ENCODE data around the gene ST8SIA2. TPM values are rescaled to one million over a fixed set of nuclear protein-coding genes. Genes with fewer than 3 reads are reported as not detected.

The ST8SIA2 gene
- total and polyA plus RNA-seq, 10 of the 15 experiments (the other 5 are each of a cell fraction or from before 2014, with no cell fraction given) = not detected

DNA sequence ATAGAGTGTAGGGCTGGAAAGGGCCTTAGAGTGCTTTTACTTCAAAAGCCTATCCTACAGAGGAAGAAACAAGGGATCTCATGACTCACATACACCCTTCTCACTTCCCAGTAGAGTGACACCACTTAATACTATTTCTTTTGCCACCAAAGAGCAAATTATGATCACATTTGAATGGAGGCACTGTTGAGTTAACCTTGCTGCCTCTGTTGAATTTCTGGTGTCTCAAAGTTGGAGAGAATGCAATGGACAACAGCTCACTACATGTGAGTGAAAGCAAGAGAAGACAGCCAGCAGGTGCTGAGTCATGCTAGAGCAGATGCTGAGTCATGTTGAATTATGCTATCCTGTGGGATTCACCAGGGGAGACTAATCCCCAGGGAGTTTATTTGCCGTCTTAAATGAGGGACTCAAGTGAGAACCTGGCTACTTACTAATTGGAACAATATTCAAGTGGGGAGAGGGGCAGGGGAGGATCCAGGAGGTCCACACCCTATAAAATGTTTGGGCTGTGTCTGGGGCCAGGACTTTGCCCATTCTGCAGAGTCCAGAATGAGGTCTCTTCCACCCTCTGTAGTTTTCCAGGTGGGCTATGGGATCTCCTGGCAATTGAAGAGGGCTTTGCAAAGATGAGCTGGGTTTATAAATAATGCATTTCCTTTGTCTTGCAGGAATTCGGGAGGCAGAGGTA is 35.8 kb downstream of the ST8SIA2 start:
- ChIA-PET CTCF (no interaction called here), SMC1A (ENCODE audit: uncharacterized antibody, unreplicated experiment) (no interaction called here), RAD21 (ENCODE audit: unreplicated experiment) (no interaction called here), POLR2A (no interaction called here)
- DNase-seq (ENCODE audit: low read depth, low spot score) (no peak), ATAC-seq (no peak), FAIRE-seq (no peak)
- no peaks in the 10 kb centered on the region for H3K9me3 ChIP-seq (replicated peaks; ENCODE audit: control insufficient read depth, insufficient read depth, low read length)
- BruUV-seq (replicated peaks) = no TSS peak
- H3K36me3 ChIP-seq (ENCODE audit: control insufficient read depth in 2 of 2, insufficient read depth in 2 of 2, low read length in 1 of 2) = no peaks in the 10 kb centered on the region
- H3K79me2 ChIP-seq (ENCODE audit: control insufficient read depth, insufficient read depth, low read length) = no peaks in the 10 kb centered on the region
- H3K27ac ChIP-seq (ENCODE audit: control insufficient read depth, insufficient read depth) = no peak overlapping the region
- H4K20me1 ChIP-seq (ENCODE audit: control insufficient read depth, insufficient read depth) = no peaks in the 10 kb centered on the region
- no peak overlapping the region for H3K9ac ChIP-seq (ENCODE audit: control insufficient read depth, insufficient read depth, low read length)
- no peak for TF ChIP-seq CBX3 (IDR thresholded peaks at IDR 0.05; ENCODE audit: borderline replicate concordance, low read depth)
- TF ChIP-seq RUNX3 (IDR thresholded peaks at IDR 0.05; ENCODE audit: low read length) = no peak
- peak; percentile 44; the same call in 1 of the 2 replicates for TF ChIP-seq BACH1 (IDR thresholded peaks at IDR 0.05; ENCODE audit: borderline replicate concordance)
- TF ChIP-seq SPI1 (IDR thresholded peaks at IDR 0.05; ENCODE audit: borderline replicate concordance, insufficient read depth, low read depth, low read length) = no peak
- TF ChIP-seq PBX3 (IDR thresholded peaks at IDR 0.05; ENCODE audit: insufficient replicate concordance, low read depth, low read length) = no peak
- TF ChIP-seq NR2C1 (IDR thresholded peaks at IDR 0.05) = no peak
- H3K4me3 ChIP-seq = no peak overlapping the region
- no peaks in the 10 kb centered on the region for H3K4me1 ChIP-seq (ENCODE audit: control insufficient read depth, insufficient read depth, low read length)
- 0% methylated on average over 2 of the region's 2 CpGs for WGBS (ENCODE audit: insufficient coverage, insufficient replicate concordance, low lambda C conversion rate, missing lambda C conversion rate)
- in situ Hi-C loops (cut with MboI) = no loop called here
- peaks cover 0 to 2% of the 10 kb centered on the region in 2 experiments; a peak in 1 of 4 replicates for H3K27me3 ChIP-seq (replicated peaks in 1 of 2; ENCODE audit: control insufficient read depth in 2 of 2, insufficient read depth in 2 of 2, low read length in 1 of 2)
- intact Hi-C loops (cut with micrococcal nuclease; ENCODE audit: unreplicated experiment) = no loop called here
- no peak overlapping the region for H2AFZ ChIP-seq (ENCODE audit: control insufficient read depth, low read depth, low read length)
- H3K4me2 ChIP-seq (ENCODE audit: control insufficient read depth, insufficient read depth) = no peak overlapping the region

DNA sequence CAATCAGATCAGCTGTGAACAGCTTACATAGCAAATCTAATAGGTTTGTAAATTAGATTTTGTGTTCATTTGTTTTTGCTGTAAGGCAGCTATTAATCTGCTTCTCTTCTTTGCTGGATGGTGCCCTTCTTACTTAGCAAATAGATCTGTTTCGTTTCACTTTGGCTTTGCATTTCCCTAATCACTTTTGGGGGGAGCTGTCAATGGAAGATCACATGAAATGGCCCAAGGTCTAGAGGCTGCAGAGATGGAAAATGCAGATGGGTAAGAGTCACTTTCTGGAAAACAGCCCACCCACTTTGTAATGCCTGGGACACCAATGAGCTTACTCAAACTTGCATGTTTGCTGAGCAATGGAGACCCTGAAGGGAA is 36.4 kb downstream of the ST8SIA2 start:
- no peak overlapping the region for H3K4me2 ChIP-seq (ENCODE audit: control insufficient read depth, insufficient read depth)

More for the DNA sequence above, 36.4 kb downstream of the ST8SIA2 start:
- peaks cover 0 to 2% of the 10 kb centered on the region in 2 experiments; a peak in 1 of 4 replicates for H3K27me3 ChIP-seq (replicated peaks in 1 of 2; ENCODE audit: control insufficient read depth in 2 of 2, insufficient read depth in 2 of 2, low read length in 1 of 2)
- H4K20me1 ChIP-seq (ENCODE audit: control insufficient read depth, insufficient read depth) = no peaks in the 10 kb centered on the region
- in situ Hi-C loops (cut with MboI) = no loop called here
- H3K4me3 ChIP-seq = no peak overlapping the region
- SMC1A ChIA-PET (ENCODE audit: uncharacterized antibody, unreplicated experiment) = no interaction called here
- H3K27ac ChIP-seq (ENCODE audit: control insufficient read depth, insufficient read depth) = no peak overlapping the region
- ATAC-seq (no peak), FAIRE-seq (no peak), DNase-seq (ENCODE audit: low read depth, low spot score) (no peak)
- WGBS (ENCODE audit: insufficient coverage, insufficient replicate concordance, low lambda C conversion rate, missing lambda C conversion rate) = 36% methylated on average over 1 of the region's 1 CpG
- TF ChIP-seq YBX1 (IDR thresholded peaks at IDR 0.05) (no peak), ASH2L (IDR thresholded peaks at IDR 0.05; ENCODE audit: borderline replicate concordance, low read depth) (no peak), PML (IDR thresholded peaks at IDR 0.05; ENCODE audit: low read length) (no peak)
- no peak overlapping the region for H2AFZ ChIP-seq (ENCODE audit: control insufficient read depth, low read depth, low read length)
- H3K79me2 ChIP-seq (ENCODE audit: control insufficient read depth, insufficient read depth, low read length) = no peaks in the 10 kb centered on the region
- H3K9ac ChIP-seq (ENCODE audit: control insufficient read depth, insufficient read depth, low read length) = no peak overlapping the region
- POLR2A ChIA-PET = no interaction called here
- H3K4me1 ChIP-seq (ENCODE audit: control insufficient read depth, insufficient read depth, low read length) = no peaks in the 10 kb centered on the region
- no TSS peak for BruUV-seq (replicated peaks)
- RAD21 ChIA-PET (ENCODE audit: unreplicated experiment) = no interaction called here
- intact Hi-C loops (cut with micrococcal nuclease; ENCODE audit: unreplicated experiment) = no loop called here
- no peaks in the 10 kb centered on the region for H3K36me3 ChIP-seq (ENCODE audit: control insufficient read depth in 2 of 2, insufficient read depth in 2 of 2, low read length in 1 of 2)
- CTCF ChIA-PET = interaction anchor here (0.9 kb wide), 1 partner anchor 91 kb away, joined by 3 read pairs; no protein-coding TSS in a partner anchor
- no peaks in the 10 kb centered on the region for H3K9me3 ChIP-seq (replicated peaks; ENCODE audit: control insufficient read depth, insufficient read depth, low read length)
